DND-41 (cell line): ENCODE results near the gene CCDC201.
"Not testable (repeated sequence)": the region's sequence is repeated elsewhere in the genome, so short reads cannot be mapped to it uniquely, and the experiment has no call there.

Experiments used
- CTCF ChIP-seq: IDR thresholded peaks from 2 replicates; pipeline ENCODE4 v1.5.1; 2012; ENCODE audit warnings: borderline replicate concordance, low read length, moderate library complexity, mild to moderate bottlenecking; ENCODE audit not compliant: poor library complexity, severe bottlenecking; ENCODE audit errors: extremely low read depth
- EZH2 ChIP-seq: IDR thresholded peaks from 3 replicates; pipeline ENCODE4 v1.6.1; 2012; ENCODE audit warnings: borderline replicate concordance, low read depth, mild to moderate bottlenecking, moderate library complexity, low read length, inconsistent platforms; ENCODE audit not compliant: severe bottlenecking

GRCh38 chr7:45827731-45828130 is 45.2 kb downstream of the CCDC201 start:
- not testable (repeated sequence) for TF ChIP-seq CTCF, EZH2
